ENCODE data around the gene ZNF582.
A peak's percentile ranks its signal among the peaks of the same experiment; 100 is the strongest.

Gene ZNF582

GRCh38 chr19:56398809-56399208 is 5.5 kb upstream of the ZNF582 start:
- H3K36me3 ChIP-seq (ENCODE audit: control insufficient read depth in 2 of 2, insufficient read depth in 2 of 2, low read length in 2 of 2): no peaks in the 10 kb centered on the region
- no peak overlapping the region for H3K9ac ChIP-seq (ENCODE audit: low read depth in 1 of 2, low read length in 2 of 2)
- H3K4me1 ChIP-seq (ENCODE audit: control insufficient read depth in 2 of 2, insufficient read depth in 2 of 2, low read length in 2 of 2): peaks cover 0 to under 1% of the 10 kb centered on the region in 2 donors
- H3K9me3 ChIP-seq (ENCODE audit: control insufficient read depth in 2 of 2, low read length in 2 of 2): peaks cover 15 to 31% of the 10 kb centered on the region in 2 donors
- H3K27me3 ChIP-seq (ENCODE audit: control insufficient read depth in 2 of 2, insufficient read depth in 2 of 2, low read length in 2 of 2): no peaks in the 10 kb centered on the region
- H3K4me3 ChIP-seq (ENCODE audit: low read length in 2 of 2): no peak overlapping the region
- no peak overlapping the region for H3K27ac ChIP-seq (ENCODE audit: low read depth in 2 of 2, low read length in 2 of 2)

GRCh38 chr19:56383826-56384605 is 9.3 kb downstream of the ZNF582 start:
- no peak overlapping the region for H3K4me3 ChIP-seq (ENCODE audit: low read length in 2 of 2)
- no peaks in the 10 kb centered on the region for H3K27me3 ChIP-seq (ENCODE audit: control insufficient read depth in 2 of 2, insufficient read depth in 2 of 2, low read length in 2 of 2)
- H3K9ac ChIP-seq (ENCODE audit: low read depth in 1 of 2, low read length in 2 of 2): no peak overlapping the region
- no peaks in the 10 kb centered on the region for H3K4me1 ChIP-seq (ENCODE audit: control insufficient read depth in 2 of 2, insufficient read depth in 2 of 2, low read length in 2 of 2)
- H3K27ac ChIP-seq (ENCODE audit: low read depth in 2 of 2, low read length in 2 of 2): no peak overlapping the region
- peaks cover 10 to 12% of the 10 kb centered on the region in 2 donors for H3K9me3 ChIP-seq (ENCODE audit: control insufficient read depth in 2 of 2, low read length in 2 of 2)
- H3K36me3 ChIP-seq (ENCODE audit: control insufficient read depth in 2 of 2, insufficient read depth in 2 of 2, low read length in 2 of 2): peaks cover 0 to 4% of the 10 kb centered on the region in 2 donors

GRCh38 chr19:56377105-56377924 is 16.0 kb downstream of the ZNF582 start:
- H3K4me1 ChIP-seq (ENCODE audit: control insufficient read depth in 2 of 2, insufficient read depth in 2 of 2, low read length in 2 of 2): no peaks in the 10 kb centered on the region
- H3K36me3 ChIP-seq (ENCODE audit: control insufficient read depth in 2 of 2, insufficient read depth in 2 of 2, low read length in 2 of 2): peaks cover 20 to 33% of the 10 kb centered on the region in 2 donors
- H3K9ac ChIP-seq (ENCODE audit: low read depth in 1 of 2, low read length in 2 of 2): no peak overlapping the region
- no peak overlapping the region for H3K27ac ChIP-seq (ENCODE audit: low read depth in 2 of 2, low read length in 2 of 2)
- H3K4me3 ChIP-seq (ENCODE audit: low read length in 2 of 2): no peak overlapping the region
- H3K27me3 ChIP-seq (ENCODE audit: control insufficient read depth in 2 of 2, insufficient read depth in 2 of 2, low read length in 2 of 2): no peaks in the 10 kb centered on the region
- H3K9me3 ChIP-seq (ENCODE audit: control insufficient read depth in 2 of 2, low read length in 2 of 2): peaks cover 7 to 24% of the 10 kb centered on the region in 2 donors

GRCh38 chr19:56372281-56372680 is 21.1 kb downstream of the ZNF582 start:
- no peak overlapping the region for H3K4me3 ChIP-seq (ENCODE audit: low read length in 2 of 2)
- peaks cover 17 to 28% of the 10 kb centered on the region in 2 donors for H3K36me3 ChIP-seq (ENCODE audit: control insufficient read depth in 2 of 2, insufficient read depth in 2 of 2, low read length in 2 of 2)
- peaks cover 7 to 13% of the 10 kb centered on the region in 2 donors for H3K9me3 ChIP-seq (ENCODE audit: control insufficient read depth in 2 of 2, low read length in 2 of 2)
- no peaks in the 10 kb centered on the region for H3K27me3 ChIP-seq (ENCODE audit: control insufficient read depth in 2 of 2, insufficient read depth in 2 of 2, low read length in 2 of 2)
- H3K27ac ChIP-seq (ENCODE audit: low read depth in 2 of 2, low read length in 2 of 2): no peak overlapping the region
- H3K9ac ChIP-seq (ENCODE audit: low read depth in 1 of 2, low read length in 2 of 2): no peak overlapping the region
- H3K4me1 ChIP-seq (ENCODE audit: control insufficient read depth in 2 of 2, insufficient read depth in 2 of 2, low read length in 2 of 2): peaks cover 2 to 7% of the 10 kb centered on the region in 2 donors

GRCh38 chr19:56369886-56370676 is 23.3 kb downstream of the ZNF582 start:
- Histone ChIP-seq H3K9ac (ENCODE audit: low read depth in 1 of 2, low read length in 2 of 2) (no peak overlapping the region), H3K36me3 (ENCODE audit: control insufficient read depth in 2 of 2, insufficient read depth in 2 of 2, low read length in 2 of 2) (peaks cover 14 to 15% of the 10 kb centered on the region in 2 donors), H3K9me3 (ENCODE audit: control insufficient read depth in 2 of 2, low read length in 2 of 2) (peaks cover 0 to 6% of the 10 kb centered on the region in 2 donors), H3K27ac (ENCODE audit: low read depth in 2 of 2, low read length in 2 of 2) (no peak overlapping the region), H3K27me3 (ENCODE audit: control insufficient read depth in 2 of 2, insufficient read depth in 2 of 2, low read length in 2 of 2) (no peaks in the 10 kb centered on the region), H3K4me3 (ENCODE audit: low read length in 2 of 2) (no peak overlapping the region), H3K4me1 (ENCODE audit: control insufficient read depth in 2 of 2, insufficient read depth in 2 of 2, low read length in 2 of 2) (peaks cover 2 to 7% of the 10 kb centered on the region in 2 donors)

GRCh38 chr19:56367829-56368711 is 25.3 kb downstream of the ZNF582 start:
- peak overlapping the region; percentile 60 to 61 for H3K9ac ChIP-seq (ENCODE audit: low read depth in 1 of 2, low read length in 2 of 2)
- peaks cover 2 to 7% of the 10 kb centered on the region in 2 donors for H3K4me1 ChIP-seq (ENCODE audit: control insufficient read depth in 2 of 2, insufficient read depth in 2 of 2, low read length in 2 of 2)
- H3K9me3 ChIP-seq (ENCODE audit: control insufficient read depth in 2 of 2, low read length in 2 of 2): peaks cover 0 to 4% of the 10 kb centered on the region in 2 donors
- peak overlapping the region; percentile 63 to 81 for H3K4me3 ChIP-seq (ENCODE audit: low read length in 2 of 2)
- H3K27me3 ChIP-seq (ENCODE audit: control insufficient read depth in 2 of 2, insufficient read depth in 2 of 2, low read length in 2 of 2): no peaks in the 10 kb centered on the region
- no peaks in the 10 kb centered on the region for H3K36me3 ChIP-seq (ENCODE audit: control insufficient read depth in 2 of 2, insufficient read depth in 2 of 2, low read length in 2 of 2)
- peak overlapping the region; percentile 60 to 74 for H3K27ac ChIP-seq (ENCODE audit: low read depth in 2 of 2, low read length in 2 of 2)

- no peaks in the 10 kb centered on the region for H3K27me3 ChIP-seq (ENCODE audit: control insufficient read depth in 2 of 2, insufficient read depth in 2 of 2, low read length in 2 of 2)
- no peak overlapping the region for H3K4me3 ChIP-seq (ENCODE audit: low read length in 2 of 2)
- H3K4me1 ChIP-seq (ENCODE audit: control insufficient read depth in 2 of 2, insufficient read depth in 2 of 2, low read length in 2 of 2): no peaks in the 10 kb centered on the region
- H3K9ac ChIP-seq (ENCODE audit: low read depth in 1 of 2, low read length in 2 of 2): no peak overlapping the region
- no peak overlapping the region for H3K27ac ChIP-seq (ENCODE audit: low read depth in 2 of 2, low read length in 2 of 2)
- peaks cover 3% of the 10 kb centered on the region in 2 donors for H3K9me3 ChIP-seq (ENCODE audit: control insufficient read depth in 2 of 2, low read length in 2 of 2)
- H3K36me3 ChIP-seq (ENCODE audit: control insufficient read depth in 2 of 2, insufficient read depth in 2 of 2, low read length in 2 of 2): no peaks in the 10 kb centered on the region
Measured at GRCh38 chr19:56360841-56361240, 32.5 kb downstream of the ZNF582 start.

GRCh38 chr19:56356944-56357343 is 36.4 kb downstream of the ZNF582 start:
- no peaks in the 10 kb centered on the region for H3K36me3 ChIP-seq (ENCODE audit: control insufficient read depth in 2 of 2, insufficient read depth in 2 of 2, low read length in 2 of 2)
- H3K27me3 ChIP-seq (ENCODE audit: control insufficient read depth in 2 of 2, insufficient read depth in 2 of 2, low read length in 2 of 2): no peaks in the 10 kb centered on the region
- peaks cover 0 to 3% of the 10 kb centered on the region in 2 donors for H3K9me3 ChIP-seq (ENCODE audit: control insufficient read depth in 2 of 2, low read length in 2 of 2)
- H3K4me3 ChIP-seq (ENCODE audit: low read length in 2 of 2): no peak overlapping the region
- no peak overlapping the region for H3K27ac ChIP-seq (ENCODE audit: low read depth in 2 of 2, low read length in 2 of 2)
- H3K9ac ChIP-seq (ENCODE audit: low read depth in 1 of 2, low read length in 2 of 2): no peak overlapping the region
- H3K4me1 ChIP-seq (ENCODE audit: control insufficient read depth in 2 of 2, insufficient read depth in 2 of 2, low read length in 2 of 2): no peaks in the 10 kb centered on the region

GRCh38 chr19:56355517-56355916 is 37.8 kb downstream of the ZNF582 start:
- H3K9ac ChIP-seq (ENCODE audit: low read depth in 1 of 2, low read length in 2 of 2): no peak overlapping the region
- H3K27ac ChIP-seq (ENCODE audit: low read depth in 2 of 2, low read length in 2 of 2): no peak overlapping the region
- no peaks in the 10 kb centered on the region for H3K36me3 ChIP-seq (ENCODE audit: control insufficient read depth in 2 of 2, insufficient read depth in 2 of 2, low read length in 2 of 2)
- H3K27me3 ChIP-seq (ENCODE audit: control insufficient read depth in 2 of 2, insufficient read depth in 2 of 2, low read length in 2 of 2): no peaks in the 10 kb centered on the region
- peaks cover 0 to 3% of the 10 kb centered on the region in 2 donors for H3K9me3 ChIP-seq (ENCODE audit: control insufficient read depth in 2 of 2, low read length in 2 of 2)
- no peaks in the 10 kb centered on the region for H3K4me1 ChIP-seq (ENCODE audit: control insufficient read depth in 2 of 2, insufficient read depth in 2 of 2, low read length in 2 of 2)
- H3K4me3 ChIP-seq (ENCODE audit: low read length in 2 of 2): no peak overlapping the region
